Hematopoietic multipotent progenitor cell treated with erythropoietin and hydrocortisone succinate and interleukin-3 and kit ligand, for 17 days (in vitro differentiated cells): Measurements from ENCODE around the gene CABYR.

Source experiments
- DNase-seq: peaks from one replicate; pipeline ENCODE4 v3.0.0-alpha.2; 2015; ENCODE audit warnings: low spot score

CABYR gene

GRCh38 chr18:24189664-24190346 is 50.9 kb downstream of the CABYR start:
- no peak for DNase-seq

GRCh38 chr18:24190590-24190989 is 51.7 kb downstream of the CABYR start:
- DNase-seq: no peak

GRCh38 chr18:24195296-24196053 is 56.6 kb downstream of the CABYR start:
- DNase-seq: no peak

- no peak for DNase-seq
These were observed 57.9 kb downstream of the CABYR start for GRCh38 chr18:24196764-24197163.

GRCh38 chr18:24197412-24197811 is 58.5 kb downstream of the CABYR start:
- no peak for DNase-seq

- no peak for DNase-seq
These were observed 59.6 kb downstream of the CABYR start for GRCh38 chr18:24198461-24198860.

GRCh38 chr18:24199372-24199962 is 60.6 kb downstream of the CABYR start:
- DNase-seq: no peak

- no peak for DNase-seq
These were observed 61.8 kb downstream of the CABYR start for GRCh38 chr18:24200494-24201290.

- no peak for DNase-seq
These were observed 63.1 kb downstream of the CABYR start for GRCh38 chr18:24201699-24202687.

GRCh38 chr18:24204904-24205303 is 66.0 kb downstream of the CABYR start:
- DNase-seq: no peak

GRCh38 chr18:24208270-24209035 is 69.6 kb downstream of the CABYR start:
- no peak for DNase-seq

- no peak for DNase-seq
These were observed 70.7 kb downstream of the CABYR start for GRCh38 chr18:24209558-24209957.
